Central memory CD8-positive, alpha-beta T cell (primary cell): ENCODE data around the gene ADGRE2.
"Not testable (repeated sequence)": the region's sequence is repeated elsewhere in the genome, so short reads cannot be mapped to it uniquely, and the experiment has no call there.

ENCODE experiments used
- ATAC-seq: fragments of 150-1000 bp; cut with Tn5 transposase; replicated peaks from 2 replicates; pipeline ENCODE4 v1.10.0; 2022; ENCODE audit warnings: mild to moderate bottlenecking, moderate FRiP score, moderate number of reproducible peaks; ENCODE audit not compliant: poor library complexity, severe bottlenecking; ENCODE audit errors: extremely low read depth
- DNase-seq, 2 donors: peaks; one replicate each; pipeline ENCODE4 v3.0.0; 2021; ENCODE audit warnings: low spot score in 2 of 2
- H3K27ac Mint-ChIP-seq: one replicate; pipeline ENCODE4 v1.8.0; 2022; ENCODE audit warnings: low read depth, mild to moderate bottlenecking, moderate library complexity, mixed read lengths
- H3K27me3 Mint-ChIP-seq: one replicate; pipeline ENCODE4 v1.8.0; 2022; ENCODE audit warnings: mixed read lengths
- H3K36me3 Mint-ChIP-seq: one replicate; pipeline ENCODE4 v1.8.0; 2022; ENCODE audit warnings: mild to moderate bottlenecking, moderate library complexity, mixed read lengths; ENCODE audit not compliant: insufficient read depth
- H3K4me1 Mint-ChIP-seq: one replicate; pipeline ENCODE4 v1.8.0; 2022; ENCODE audit warnings: mixed read lengths
- H3K4me3 Mint-ChIP-seq: one replicate; pipeline ENCODE4 v1.8.0; 2022; ENCODE audit warnings: mild to moderate bottlenecking, moderate library complexity, mixed read lengths
- H3K9me3 Mint-ChIP-seq: one replicate; pipeline ENCODE4 v1.8.0; 2022; ENCODE audit warnings: mixed read lengths

The ADGRE2 gene

GRCh38 chr19:14778110-14778845 is at the start of gene ADGRE2:
TSS of gene ADGRE2 (minus strand) at chr19:14778560. CDS start at chr19:14776756, 1,804 bp downstream.
- H3K27ac Mint-ChIP-seq, H3K36me3 Mint-ChIP-seq, ATAC-seq, H3K4me1 Mint-ChIP-seq, H3K4me3 Mint-ChIP-seq, H3K9me3 Mint-ChIP-seq, DNase-seq: not testable (repeated sequence)
- peaks cover 64% of the 10 kb centered on the region for H3K27me3 Mint-ChIP-seq

GRCh38 chr19:14826006-14826405 is 47.6 kb upstream of the ADGRE2 start:
- no peaks in the 10 kb centered on the region for H3K9me3 Mint-ChIP-seq
- no peak overlapping the region for H3K27ac Mint-ChIP-seq
- no peak for DNase-seq
- H3K4me1 Mint-ChIP-seq: no peaks in the 10 kb centered on the region
- H3K27me3 Mint-ChIP-seq: peaks cover 93% of the 10 kb centered on the region
- no peak for ATAC-seq
- H3K36me3 Mint-ChIP-seq: no peaks in the 10 kb centered on the region
- no peak overlapping the region for H3K4me3 Mint-ChIP-seq

GRCh38 chr19:14821937-14822336 is 43.6 kb upstream of the ADGRE2 start:
- ATAC-seq: no peak
- Mint-ChIP-seq H3K4me3 (no peak overlapping the region), H3K36me3 (no peaks in the 10 kb centered on the region), H3K4me1 (no peaks in the 10 kb centered on the region), H3K9me3 (no peaks in the 10 kb centered on the region), H3K27me3 (peaks cover 68% of the 10 kb centered on the region), H3K27ac (no peak overlapping the region)
- DNase-seq: no peak

- H3K27me3 Mint-ChIP-seq: peaks cover 34% of the 10 kb centered on the region
- no peaks in the 10 kb centered on the region for H3K4me1 Mint-ChIP-seq
- DNase-seq: no peak
- no peaks in the 10 kb centered on the region for H3K36me3 Mint-ChIP-seq
- no peak overlapping the region for H3K27ac Mint-ChIP-seq
- no peaks in the 10 kb centered on the region for H3K9me3 Mint-ChIP-seq
- no peak for ATAC-seq
- H3K4me3 Mint-ChIP-seq: no peak overlapping the region
These were observed 40.2 kb upstream of the ADGRE2 start for GRCh38 chr19:14818588-14818987.

- Mint-ChIP-seq H3K9me3 (no peaks in the 10 kb centered on the region), H3K27ac (no peak overlapping the region), H3K4me1 (no peaks in the 10 kb centered on the region)
These were observed 38.7 kb upstream of the ADGRE2 start for GRCh38 chr19:14817052-14817451.

GRCh38 chr19:14814982-14815652 is 36.8 kb upstream of the ADGRE2 start:
- Mint-ChIP-seq H3K36me3 (no peaks in the 10 kb centered on the region), H3K4me3 (no peak overlapping the region), H3K9me3 (no peaks in the 10 kb centered on the region), H3K27me3 (peaks cover 6% of the 10 kb centered on the region), H3K4me1 (no peaks in the 10 kb centered on the region), H3K27ac (no peak overlapping the region)
- DNase-seq: no peak
- no peak for ATAC-seq

More at GRCh38 chr19:14817052-14817451, 38.7 kb upstream of the ADGRE2 start:
- H3K27me3 Mint-ChIP-seq: peaks cover 19% of the 10 kb centered on the region
- no peak overlapping the region for H3K4me3 Mint-ChIP-seq
- H3K36me3 Mint-ChIP-seq: no peaks in the 10 kb centered on the region
- ATAC-seq (no peak), DNase-seq (no peak)

GRCh38 chr19:14809272-14810057 is 31.1 kb upstream of the ADGRE2 start:
- no peak for DNase-seq
- peaks cover 15% of the 10 kb centered on the region for H3K27me3 Mint-ChIP-seq
- H3K27ac Mint-ChIP-seq: peak overlapping the region; percentile 0
- H3K4me3 Mint-ChIP-seq: no peak overlapping the region
- H3K4me1 Mint-ChIP-seq: no peaks in the 10 kb centered on the region
- ATAC-seq: no peak
- H3K9me3 Mint-ChIP-seq: no peaks in the 10 kb centered on the region
- no peaks in the 10 kb centered on the region for H3K36me3 Mint-ChIP-seq

GRCh38 chr19:14804765-14805164 is 26.4 kb upstream of the ADGRE2 start:
- no peaks in the 10 kb centered on the region for H3K4me1 Mint-ChIP-seq
- no peak overlapping the region for H3K4me3 Mint-ChIP-seq
- peaks cover 2% of the 10 kb centered on the region for H3K36me3 Mint-ChIP-seq
- ATAC-seq (no peak), DNase-seq (no peak)
- H3K27ac Mint-ChIP-seq: no peak overlapping the region
- peaks cover 41% of the 10 kb centered on the region for H3K27me3 Mint-ChIP-seq
- H3K9me3 Mint-ChIP-seq: no peaks in the 10 kb centered on the region

GRCh38 chr19:14798760-14799159 is 20.4 kb upstream of the ADGRE2 start:
- Mint-ChIP-seq H3K27me3 (peaks cover 63% of the 10 kb centered on the region), H3K36me3 (peaks cover 4% of the 10 kb centered on the region), H3K27ac (no peak overlapping the region), H3K4me3 (no peak overlapping the region), H3K4me1 (no peaks in the 10 kb centered on the region), H3K9me3 (no peaks in the 10 kb centered on the region)
- DNase-seq: no peak
- no peak for ATAC-seq

- ATAC-seq (no peak), DNase-seq (no peak)
- peaks cover 62% of the 10 kb centered on the region for H3K27me3 Mint-ChIP-seq
- peaks cover 3% of the 10 kb centered on the region for H3K36me3 Mint-ChIP-seq
- H3K27ac Mint-ChIP-seq: no peak overlapping the region
- no peaks in the 10 kb centered on the region for H3K4me1 Mint-ChIP-seq
- H3K9me3 Mint-ChIP-seq: no peaks in the 10 kb centered on the region
- H3K4me3 Mint-ChIP-seq: no peak overlapping the region
These were observed 17.7 kb upstream of the ADGRE2 start for GRCh38 chr19:14796021-14796420.

- no peak overlapping the region for H3K27ac Mint-ChIP-seq
- no peaks in the 10 kb centered on the region for H3K4me1 Mint-ChIP-seq
- no peak overlapping the region for H3K4me3 Mint-ChIP-seq
- peaks cover 59% of the 10 kb centered on the region for H3K27me3 Mint-ChIP-seq
- peaks cover 2% of the 10 kb centered on the region for H3K36me3 Mint-ChIP-seq
- DNase-seq: no peak
- no peaks in the 10 kb centered on the region for H3K9me3 Mint-ChIP-seq
- ATAC-seq: no peak
These were observed 16.8 kb upstream of the ADGRE2 start for GRCh38 chr19:14795078-14795721.

GRCh38 chr19:14792250-14792649 is 13.9 kb upstream of the ADGRE2 start:
- H3K36me3 Mint-ChIP-seq, H3K4me1 Mint-ChIP-seq, H3K4me3 Mint-ChIP-seq, H3K27ac Mint-ChIP-seq, H3K9me3 Mint-ChIP-seq, DNase-seq, ATAC-seq: not testable (repeated sequence)
- H3K27me3 Mint-ChIP-seq: peaks cover 35% of the 10 kb centered on the region
